Smooth muscle cell (in vitro differentiated cells): Measurements from ENCODE around the gene ADCY7. TPM values are rescaled to one million over a fixed set of nuclear protein-coding genes. Genes with fewer than 3 reads are reported as not detected.

Source experiments
- DNase-seq: peaks from one replicate; lab custom pipeline; 2025; ENCODE audit not compliant: unreplicated experiment; lab: John Stamatoyannopoulos, UW
- H2AFZ ChIP-seq: fragments of 200-600 bp; sonication (generic); 2 replicates; pipeline ENCODE4 v1.6.0; 2016; ENCODE audit warnings: antibody characterized with exemption, low read depth, mild to moderate bottlenecking
- H3F3A ChIP-seq: fragments of 200-600 bp; sonication (generic); 2 replicates; pipeline ENCODE4 v1.6.0; 2017; ENCODE audit warnings: antibody characterized with exemption, low read depth
- H3K27ac ChIP-seq: fragments of 200-600 bp; sonication (generic); 2 replicates; pipeline ENCODE4 v1.5.1; 2016; ENCODE audit warnings: low read depth, mild to moderate bottlenecking
- H3K27me3 ChIP-seq: fragments of 200-600 bp; sonication (generic); 2 replicates; pipeline ENCODE4 v1.6.1; 2016; ENCODE audit warnings: low read depth, mild to moderate bottlenecking
- H3K36me3 ChIP-seq: fragments of 200-600 bp; sonication (generic); 2 replicates; pipeline ENCODE4 v1.5.1; 2016; ENCODE audit warnings: low read depth
- H3K4me1 ChIP-seq: fragments of 200-600 bp; sonication (generic); 2 replicates; pipeline ENCODE4 v1.5.1; 2016; ENCODE audit warnings: low read depth
- H3K4me2 ChIP-seq: fragments of 200-600 bp; sonication (generic); 2 replicates; pipeline ENCODE4 v1.6.0; 2016; ENCODE audit warnings: mild to moderate bottlenecking
- H3K4me3 ChIP-seq: fragments of 200-600 bp; sonication (generic); 2 replicates; pipeline ENCODE4 v1.5.1; 2016; ENCODE audit warnings: mild to moderate bottlenecking
- H3K79me2 ChIP-seq: fragments of 200-600 bp; sonication (generic); 2 replicates; pipeline ENCODE4 v1.6.0; 2016; ENCODE audit warnings: low read depth, mild to moderate bottlenecking
- H3K9ac ChIP-seq: fragments of 200-600 bp; sonication (generic); 2 replicates; pipeline ENCODE4 v1.6.0; 2016; ENCODE audit warnings: low read depth
- H3K9me3 ChIP-seq: fragments of 200-600 bp; sonication (generic); replicated peaks from 2 replicates; pipeline ENCODE4 v1.5.1; 2016; ENCODE audit warnings: low read depth
- H4K20me1 ChIP-seq: fragments of 200-600 bp; sonication (generic); 2 replicates; pipeline ENCODE4 v1.6.0; 2016; ENCODE audit warnings: low read depth
- CTCF ChIP-seq: fragments of 200-600 bp; sonication (generic); IDR thresholded peaks from 2 replicates; pipeline ENCODE4 v1.5.1; 2017; ENCODE audit warnings: borderline replicate concordance, mild to moderate bottlenecking, antibody characterized with exemption; ENCODE audit not compliant: insufficient read depth, poor library complexity, severe bottlenecking
- WGBS: methylation state at CpG from one replicate; pipeline ENCODE4 v1.1.7; 2016; ENCODE audit warnings: low lambda C conversion rate; 5-methylcytosine and 5-hydroxymethylcytosine counted together
- polyA plus RNA-seq: library from polyadenylated mRNA; unstranded; fragments of >200 nt; fragmentation: Nextera tagmentation; extraction: Ambion mirVana; gene quantifications from 2 replicates; pipeline ENCODE4 v1.2.1, GENCODE V29; 2016
- total RNA-seq: library from RNA; depleted of rRNA; stranded (reverse); fragments of >200 nt; gene quantifications from 2 replicates; pipeline ENCODE4 v1.2.3, GENCODE V29; 2014

ADCY7 gene
- total and polyA plus RNA-seq, 2 experiments from 2014 or later, result 28.1 to 31.6 TPM

GRCh38 chr16:50269061-50269705, 2.8 kb downstream of the ADCY7 start:
- DNase-seq, result no peak
- Histone ChIP-seq H3K36me3 (no peaks in the 10 kb centered on the region), H3K27ac (no peak overlapping the region), H3K4me3 (no peak overlapping the region), H2AFZ (no peak overlapping the region), H3K4me2 (no peak overlapping the region), H3K27me3 (no peaks in the 10 kb centered on the region), H3K79me2 (peaks cover 14% of the 10 kb centered on the region), H3K4me1 (peaks cover 10% of the 10 kb centered on the region), H4K20me1 (peaks cover 45% of the 10 kb centered on the region), H3F3A (no peaks in the 10 kb centered on the region), H3K9me3 (no peaks in the 10 kb centered on the region), H3K9ac (no peak overlapping the region)
- 96% methylated on average over 13 of the region's 13 CpGs for WGBS
- TF ChIP-seq CTCF, result no peak

- no peak overlapping the region for H2AFZ ChIP-seq
- peaks cover 14% of the 10 kb centered on the region for H3K79me2 ChIP-seq
- H3K4me3 ChIP-seq, result no peak overlapping the region
- WGBS, result 93% methylated on average over 12 of the region's 12 CpGs
- H3K9ac ChIP-seq, result no peak overlapping the region
- no peak for DNase-seq
- H3K27ac ChIP-seq, result no peak overlapping the region
- H4K20me1 ChIP-seq, result peaks cover 51% of the 10 kb centered on the region
- H3F3A ChIP-seq, result no peaks in the 10 kb centered on the region
- no peak for TF ChIP-seq CTCF
- no peaks in the 10 kb centered on the region for H3K36me3 ChIP-seq
- peaks cover 10% of the 10 kb centered on the region for H3K4me1 ChIP-seq
- H3K9me3 ChIP-seq, result no peaks in the 10 kb centered on the region
- H3K27me3 ChIP-seq, result no peaks in the 10 kb centered on the region
- H3K4me2 ChIP-seq, result no peak overlapping the region
Measured at GRCh38 chr16:50269769-50270509, 3.6 kb downstream of the ADCY7 start.

- Histone ChIP-seq H3K27ac (no peak overlapping the region), H3K4me3 (no peak overlapping the region), H3K4me2 (no peak overlapping the region), H3K4me1 (peaks cover 10% of the 10 kb centered on the region), H3F3A (no peaks in the 10 kb centered on the region), H2AFZ (no peak overlapping the region), H3K27me3 (no peaks in the 10 kb centered on the region), H3K9me3 (no peaks in the 10 kb centered on the region), H4K20me1 (peaks cover 58% of the 10 kb centered on the region), H3K36me3 (no peaks in the 10 kb centered on the region), H3K9ac (no peak overlapping the region), H3K79me2 (peaks cover 14% of the 10 kb centered on the region)
- 95% methylated on average over 13 of the region's 13 CpGs for WGBS
- DNase-seq, result no peak
- no peak for TF ChIP-seq CTCF
Measured at GRCh38 chr16:50270510-50271147, 4.3 kb downstream of the ADCY7 start.
